HG03558 (cell line): Measurements from ENCODE around the gene SPDYE6.
"Not testable (repeated sequence)": the region's sequence is repeated elsewhere in the genome, so short reads cannot be mapped to it uniquely, and the experiment has no call there.

ENCODE experiments used
- ATAC-seq: cut with Tn5 transposase; IDR thresholded peaks from one replicate; pipeline ENCODE4 v1.9.1; 2021; ENCODE audit warnings: moderate number of reproducible peaks; ENCODE audit not compliant: unreplicated experiment; ENCODE audit errors: extremely low read depth

SPDYE6 gene

DNA sequence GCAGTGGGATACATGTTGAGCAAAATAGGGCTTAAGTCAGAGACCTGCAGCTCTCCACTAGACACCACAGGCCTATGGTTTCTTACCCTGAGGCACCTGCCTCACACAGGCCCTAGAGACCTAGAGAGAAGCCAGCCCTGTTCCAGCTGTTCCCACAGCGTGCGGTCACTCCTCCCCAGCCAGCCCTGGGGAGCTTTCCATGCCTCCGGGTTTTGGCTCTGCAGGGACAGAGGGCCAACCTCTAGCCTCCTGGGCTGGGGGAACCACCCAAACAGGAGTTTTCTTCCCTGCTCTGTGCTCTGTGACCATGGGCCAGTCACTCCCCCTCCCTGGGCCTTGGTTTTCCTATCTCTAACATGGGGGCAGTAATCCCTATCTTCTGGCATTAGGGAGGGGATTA, 36.6 kb downstream of the SPDYE6 start:
- no peak for ATAC-seq

DNA sequence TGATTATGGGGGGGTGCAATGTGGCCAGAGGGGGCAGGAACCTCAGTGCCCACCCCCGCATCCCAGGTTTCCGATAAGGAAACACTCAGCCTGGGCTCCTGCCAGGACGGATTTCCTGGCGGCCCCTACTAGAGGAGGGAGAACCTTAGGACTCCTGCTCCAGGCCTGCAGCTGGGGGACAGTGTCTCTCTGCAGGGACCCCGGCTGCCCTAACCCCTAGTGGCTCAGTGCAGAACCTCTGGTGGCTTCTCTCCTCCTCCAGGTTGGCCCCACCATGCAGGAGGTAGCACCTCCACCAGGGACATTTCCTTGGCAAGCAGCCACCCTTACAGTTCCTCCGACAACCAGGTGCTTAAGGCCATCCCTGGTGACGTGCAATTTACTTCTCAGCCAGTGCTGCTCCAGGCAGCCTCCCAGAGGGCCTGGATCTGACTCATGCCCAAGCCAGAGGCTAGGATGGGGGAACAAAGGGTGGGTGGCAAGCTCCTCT, 37.7 kb downstream of the SPDYE6 start:
- no peak for ATAC-seq

DNA sequence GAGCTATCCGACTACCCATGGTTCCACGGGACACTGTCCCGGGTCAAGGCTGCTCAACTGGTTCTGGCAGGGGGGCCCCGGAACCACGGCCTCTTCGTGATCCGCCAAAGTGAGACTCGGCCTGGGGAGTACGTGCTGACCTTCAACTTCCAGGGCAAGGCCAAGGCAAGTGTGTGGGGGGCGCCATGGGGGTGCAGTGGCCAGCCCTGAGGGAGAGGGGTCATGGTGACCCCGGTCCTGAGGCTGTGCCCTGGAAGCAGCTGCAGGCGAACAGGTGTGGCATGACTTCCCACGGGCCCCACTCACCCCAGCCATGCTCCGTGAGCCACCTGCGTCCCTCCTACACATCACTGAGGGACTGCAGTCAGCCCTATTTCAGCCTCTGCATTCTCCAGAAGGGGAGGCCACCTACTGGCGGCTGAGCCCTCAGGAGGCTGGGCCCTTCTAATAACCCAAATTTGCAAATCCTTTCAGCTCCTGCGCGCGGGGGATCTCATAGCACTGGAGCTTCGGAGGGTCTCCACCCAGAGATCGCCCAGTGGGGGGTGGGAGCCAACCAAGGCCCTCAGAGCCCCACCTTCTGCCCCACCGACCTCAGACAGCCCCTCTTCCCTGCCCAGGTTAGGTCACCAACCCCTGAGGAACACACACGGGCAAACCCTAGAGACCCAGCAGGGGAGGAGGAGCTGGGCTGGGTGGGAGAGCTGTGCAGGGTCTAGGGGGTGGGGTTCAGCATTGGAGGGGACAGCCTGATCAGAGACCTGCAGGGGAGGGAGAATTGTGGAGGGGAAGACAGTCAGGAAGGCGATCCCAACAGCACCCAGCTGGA, 38.8 kb downstream of the SPDYE6 start:
- no peak for ATAC-seq

DNA sequence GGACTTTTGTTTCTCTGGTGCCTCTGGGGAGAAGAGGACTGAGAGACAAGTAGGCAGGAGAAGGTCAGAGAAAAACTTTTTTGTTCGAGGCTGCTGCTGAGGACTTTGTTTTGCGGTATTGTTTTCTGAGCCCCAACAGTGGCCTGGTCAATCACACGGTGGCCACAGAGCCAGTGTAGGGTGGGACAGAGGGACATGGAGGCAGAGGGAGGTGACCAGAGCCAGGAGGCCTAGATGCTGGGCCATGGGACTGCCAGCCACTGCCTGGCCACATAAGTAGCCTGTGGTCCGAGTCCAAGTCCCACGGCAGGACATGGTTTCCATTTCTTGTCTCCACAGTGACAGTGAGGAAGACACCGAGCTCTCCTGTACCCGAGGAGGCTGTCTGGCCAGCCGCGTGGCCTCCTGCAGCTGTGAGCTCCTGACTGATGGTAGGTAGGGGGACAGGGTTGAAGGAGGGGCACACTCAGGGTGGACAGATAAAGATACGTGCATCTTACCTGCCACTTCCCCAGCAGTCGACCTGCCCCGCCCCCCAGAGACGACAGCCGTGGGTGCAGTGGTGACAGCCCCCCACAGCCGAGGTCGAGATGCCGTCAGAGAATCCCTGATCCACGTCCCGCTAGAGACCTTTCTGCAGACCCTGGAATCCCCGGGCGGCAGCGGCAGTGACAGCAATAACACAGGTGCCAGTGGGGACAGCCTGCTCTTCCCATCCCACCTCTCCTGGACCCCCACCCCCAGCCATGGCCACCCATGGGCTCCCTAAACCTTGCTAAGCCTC, 42.1 kb downstream of the SPDYE6 start:
- ATAC-seq: no peak

DNA sequence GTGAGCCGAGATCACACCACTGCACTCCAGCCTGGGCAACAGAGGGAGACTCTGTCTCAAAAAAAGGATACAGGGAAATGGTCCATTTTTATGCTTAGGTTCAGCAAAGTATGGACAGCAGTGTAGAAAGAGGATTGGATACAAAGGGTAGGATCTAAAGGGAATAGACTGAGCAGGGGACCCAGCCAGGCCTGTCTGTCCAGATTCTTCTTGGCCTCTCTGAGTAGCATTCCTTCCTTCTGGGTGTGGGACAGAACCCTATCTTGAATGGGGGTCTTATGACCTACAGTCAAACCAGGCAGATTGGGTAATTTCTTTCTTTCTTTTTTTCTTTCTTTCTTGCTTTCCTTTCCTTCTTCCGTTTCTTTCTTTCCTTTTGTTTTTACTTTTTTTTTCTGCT, 43.9 kb downstream of the SPDYE6 start:
- no peak for ATAC-seq

- ATAC-seq: no peak
Observed at GRCh38 chr7:102310414-102310815, 45.8 kb downstream of the SPDYE6 start.

GRCh38 chr7:102306916-102307677, 49.1 kb downstream of the SPDYE6 start:
- ATAC-seq: peak; percentile 61

- ATAC-seq: peak; percentile 23
Observed at GRCh38 chr7:102305414-102306268, 50.6 kb downstream of the SPDYE6 start.

DNA sequence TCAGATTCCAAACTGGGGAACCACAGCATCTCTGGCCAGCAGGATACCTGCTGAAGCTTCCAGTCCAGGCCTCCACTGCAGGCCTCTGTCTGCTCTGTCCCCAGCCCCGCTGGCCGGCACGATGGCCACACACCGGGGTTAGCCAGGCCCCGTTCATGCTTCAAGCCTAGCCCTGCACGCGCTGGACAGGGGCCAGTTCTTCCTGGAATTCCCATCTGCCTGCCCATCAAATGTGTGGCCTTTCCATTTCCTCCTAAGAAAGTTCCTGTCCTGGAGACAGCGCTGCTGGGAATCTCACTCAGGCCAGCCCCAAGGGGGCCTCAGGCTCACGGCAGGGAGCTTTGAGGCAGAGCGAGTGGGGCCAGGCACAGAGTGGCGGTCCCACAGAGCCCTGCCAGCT, 51.6 kb downstream of the SPDYE6 start:
- no peak for ATAC-seq

- no peak for ATAC-seq
Observed at GRCh38 chr7:102303669-102304422, 52.4 kb downstream of the SPDYE6 start.

GRCh38 chr7:102302025-102302424, 54.2 kb downstream of the SPDYE6 start:
- no peak for ATAC-seq

DNA sequence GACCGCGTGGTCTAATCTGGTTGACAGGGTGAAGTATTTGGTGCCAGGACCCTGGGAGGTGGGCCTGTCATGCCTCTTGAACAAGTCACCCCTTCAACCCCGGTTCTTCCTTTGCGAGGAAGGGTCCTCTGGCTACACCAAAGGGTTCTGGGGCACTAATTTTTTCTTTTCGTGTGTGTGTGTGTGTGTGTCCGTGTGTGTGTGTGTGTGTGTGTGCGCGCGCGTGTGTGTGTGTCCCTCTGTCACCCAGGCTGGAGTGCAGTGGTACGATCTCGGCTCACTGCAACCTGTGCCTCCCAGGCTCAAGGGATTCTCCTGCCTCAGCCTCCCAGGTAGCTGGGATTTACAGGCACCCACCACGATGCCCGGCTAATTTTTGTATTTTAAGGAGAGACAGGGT, 54.9 kb downstream of the SPDYE6 start:
- ATAC-seq: not testable (repeated sequence)

DNA sequence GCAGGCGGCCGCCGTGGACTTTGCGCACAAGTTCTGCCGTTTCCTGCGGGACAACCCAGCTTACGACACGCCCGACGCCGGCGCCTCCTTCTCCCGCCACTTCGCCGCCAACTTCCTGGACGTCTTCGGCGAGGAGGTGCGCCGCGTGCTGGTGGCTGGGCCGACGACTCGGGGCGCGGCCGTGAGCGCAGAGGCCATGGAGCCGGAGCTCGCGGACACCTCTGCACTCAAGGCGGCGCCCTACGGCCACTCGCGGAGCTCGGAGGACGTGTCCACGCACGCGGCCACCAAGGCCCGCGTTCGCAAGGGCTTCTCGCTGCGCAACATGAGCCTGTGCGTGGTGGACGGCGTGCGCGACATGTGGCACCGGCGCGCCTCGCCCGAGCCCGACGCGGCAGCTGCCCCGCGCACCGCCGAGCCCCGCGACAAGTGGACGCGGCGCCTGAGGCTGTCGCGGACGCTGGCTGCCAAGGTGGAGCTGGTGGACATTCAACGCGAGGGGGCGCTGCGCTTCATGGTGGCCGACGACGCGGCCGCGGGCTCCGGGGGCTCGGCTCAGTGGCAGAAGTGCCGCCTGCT, 55.5 kb downstream of the SPDYE6 start:
- ATAC-seq: no peak

GRCh38 chr7:102297487-102298218, 58.6 kb downstream of the SPDYE6 start:
- ATAC-seq: no peak

- ATAC-seq: no peak
Observed at GRCh38 chr7:102296514-102296913, 59.7 kb downstream of the SPDYE6 start.

- no peak for ATAC-seq
Observed at GRCh38 chr7:102296179-102296438, 60.1 kb downstream of the SPDYE6 start.
